ENCODE results near the gene HSF5. TPM values are rescaled to one million over a fixed set of nuclear protein-coding genes. Genes with fewer than 3 reads are reported as not detected.

Gene HSF5
- total RNA-seq, 1 donor from 2014 or later, result 0.42 TPM

- Histone ChIP-seq H3K36me3 (ENCODE audit: control insufficient read depth, insufficient read depth, low read length) (no peaks in the 10 kb centered on the region), H3K4me3 (ENCODE audit: low read depth, low read length) (no peak overlapping the region), H3K27me3 (ENCODE audit: control insufficient read depth, insufficient read depth, low read length) (no peaks in the 10 kb centered on the region)
- no peak for DNase-seq (ENCODE audit: low read depth)
- TF ChIP-seq CTCF (IDR thresholded peaks at IDR 0.05; ENCODE audit: insufficient read depth, low read length, poor library complexity, severe bottlenecking), result no peak
Measured at GRCh38 chr17:58446086-58446485, 42.1 kb downstream of the HSF5 start.

GRCh38 chr17:58436805-58437239, 51.4 kb downstream of the HSF5 start:
- H3K4me3 ChIP-seq (ENCODE audit: low read depth, low read length), result no peak overlapping the region
- H3K27me3 ChIP-seq (ENCODE audit: control insufficient read depth, insufficient read depth, low read length), result peaks cover 2% of the 10 kb centered on the region
- no peaks in the 10 kb centered on the region for H3K36me3 ChIP-seq (ENCODE audit: control insufficient read depth, insufficient read depth, low read length)
- no peak for TF ChIP-seq CTCF (IDR thresholded peaks at IDR 0.05; ENCODE audit: insufficient read depth, low read length, poor library complexity, severe bottlenecking)
- no peak for DNase-seq (ENCODE audit: low read depth)

- TF ChIP-seq CTCF (IDR thresholded peaks at IDR 0.05; ENCODE audit: insufficient read depth, low read length, poor library complexity, severe bottlenecking), result no peak
- DNase-seq (ENCODE audit: low read depth), result no peak
- peaks cover 2% of the 10 kb centered on the region for H3K27me3 ChIP-seq (ENCODE audit: control insufficient read depth, insufficient read depth, low read length)
- no peaks in the 10 kb centered on the region for H3K36me3 ChIP-seq (ENCODE audit: control insufficient read depth, insufficient read depth, low read length)
- H3K4me3 ChIP-seq (ENCODE audit: low read depth, low read length), result no peak overlapping the region
Measured at GRCh38 chr17:58436245-58436644, 52.0 kb downstream of the HSF5 start.

- no peak overlapping the region for H3K4me3 ChIP-seq (ENCODE audit: low read depth, low read length)
- DNase-seq (ENCODE audit: low read depth), result no peak
- H3K36me3 ChIP-seq (ENCODE audit: control insufficient read depth, insufficient read depth, low read length), result no peaks in the 10 kb centered on the region
- TF ChIP-seq CTCF (IDR thresholded peaks at IDR 0.05; ENCODE audit: insufficient read depth, low read length, poor library complexity, severe bottlenecking), result no peak
- H3K27me3 ChIP-seq (ENCODE audit: control insufficient read depth, insufficient read depth, low read length), result no peaks in the 10 kb centered on the region
Measured at GRCh38 chr17:58432806-58433573, 55.2 kb downstream of the HSF5 start.

- no peak for DNase-seq (ENCODE audit: low read depth)
- H3K27me3 ChIP-seq (ENCODE audit: control insufficient read depth, insufficient read depth, low read length), result no peaks in the 10 kb centered on the region
- no peak overlapping the region for H3K4me3 ChIP-seq (ENCODE audit: low read depth, low read length)
- TF ChIP-seq CTCF (IDR thresholded peaks at IDR 0.05; ENCODE audit: insufficient read depth, low read length, poor library complexity, severe bottlenecking), result no peak
- H3K36me3 ChIP-seq (ENCODE audit: control insufficient read depth, insufficient read depth, low read length), result no peaks in the 10 kb centered on the region
Measured at GRCh38 chr17:58427807-58428206, 60.4 kb downstream of the HSF5 start.

GRCh38 chr17:58421711-58422110, 66.5 kb downstream of the HSF5 start:
- Histone ChIP-seq H3K4me3 (ENCODE audit: low read depth, low read length) (no peak overlapping the region), H3K27me3 (ENCODE audit: control insufficient read depth, insufficient read depth, low read length) (no peaks in the 10 kb centered on the region), H3K36me3 (ENCODE audit: control insufficient read depth, insufficient read depth, low read length) (no peaks in the 10 kb centered on the region)
- no peak for DNase-seq (ENCODE audit: low read depth)
- no peak for TF ChIP-seq CTCF (IDR thresholded peaks at IDR 0.05; ENCODE audit: insufficient read depth, low read length, poor library complexity, severe bottlenecking)

All from kidney epithelial cell (primary cell).